ENCODE measurements around the gene GOLGA8B.
A peak's percentile ranks its signal among the peaks of the same experiment; 100 is the strongest.
"Not testable (repeated sequence)": the region's sequence is repeated elsewhere in the genome, so short reads cannot be mapped to it uniquely, and the experiment has no call there.

Gene GOLGA8B, protein sequence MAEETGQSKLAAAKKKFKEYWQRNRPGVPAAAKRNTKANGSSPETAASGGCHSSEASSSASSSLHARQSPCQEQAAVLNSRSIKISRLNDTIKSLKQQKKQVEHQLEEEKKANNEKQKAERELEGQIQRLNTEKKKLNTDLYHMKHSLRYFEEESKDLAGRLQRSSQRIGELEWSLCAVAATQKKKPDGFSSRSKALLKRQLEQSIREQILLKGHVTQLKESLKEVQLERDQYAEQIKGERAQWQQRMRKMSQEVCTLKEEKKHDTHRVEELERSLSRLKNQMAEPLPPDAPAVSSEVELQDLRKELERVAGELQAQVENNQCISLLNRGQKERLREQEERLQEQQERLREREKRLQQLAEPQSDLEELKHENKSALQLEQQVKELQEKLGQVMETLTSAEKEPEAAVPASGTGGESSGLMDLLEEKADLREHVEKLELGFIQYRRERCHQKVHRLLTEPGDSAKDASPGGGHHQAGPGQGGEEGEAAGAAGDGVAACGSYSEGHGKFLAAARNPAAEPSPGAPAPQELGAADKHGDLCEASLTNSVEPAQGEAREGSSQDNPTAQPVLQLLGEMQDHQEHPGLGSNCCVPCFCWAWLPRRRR

DNA sequence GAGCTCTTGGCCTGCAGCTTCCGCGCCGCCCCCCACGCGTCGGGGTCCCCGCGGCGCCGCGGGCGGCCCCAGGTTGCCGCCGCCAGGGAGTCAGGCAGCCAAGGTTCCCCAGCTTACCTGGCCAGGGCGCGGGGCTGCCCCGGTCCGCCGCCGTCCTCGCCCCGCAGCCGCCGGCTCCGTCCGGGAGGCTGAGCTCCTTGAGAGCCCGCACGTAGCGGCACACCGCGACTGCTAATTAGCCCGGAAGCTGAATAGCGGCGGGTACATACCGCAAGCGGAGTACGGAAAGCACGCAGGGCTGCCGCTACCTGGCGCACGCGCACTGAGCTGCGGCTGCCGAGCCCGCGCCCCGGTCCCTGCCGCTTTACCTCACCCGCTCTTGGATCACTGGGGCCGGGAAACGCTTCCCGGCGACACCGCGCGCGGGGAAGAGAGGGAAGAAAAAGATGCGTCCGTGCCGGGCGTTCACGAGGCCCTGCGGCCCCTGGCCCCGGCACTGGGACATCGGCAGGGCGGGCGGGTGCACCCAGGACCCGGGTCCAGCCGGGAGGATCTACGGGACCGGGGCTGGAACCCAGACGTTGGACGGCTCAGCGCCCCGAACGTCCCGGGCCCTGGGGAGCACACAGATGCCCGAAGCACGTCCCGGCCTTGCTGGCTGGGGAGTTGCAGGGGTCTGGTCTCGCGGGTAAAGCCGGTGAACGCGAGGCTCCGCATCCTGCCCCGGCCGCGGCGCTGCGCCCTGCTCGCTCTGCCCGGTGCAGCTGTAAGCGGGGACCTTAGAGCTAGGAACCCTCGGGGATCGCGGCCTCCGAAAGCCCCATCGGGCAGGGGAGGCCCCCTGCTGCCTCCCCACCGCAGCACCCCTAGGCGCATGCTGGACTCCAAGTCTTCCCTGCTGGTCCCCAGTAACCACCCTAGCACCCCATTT lies at the start of gene GOLGA8B:
TSS of gene GOLGA8B (minus strand) at position 253 of the 931 bp plus-strand sequence. CDS start 47,739 bp downstream, outside the sequence.
- DNase-seq = peak; percentile 91

DNA sequence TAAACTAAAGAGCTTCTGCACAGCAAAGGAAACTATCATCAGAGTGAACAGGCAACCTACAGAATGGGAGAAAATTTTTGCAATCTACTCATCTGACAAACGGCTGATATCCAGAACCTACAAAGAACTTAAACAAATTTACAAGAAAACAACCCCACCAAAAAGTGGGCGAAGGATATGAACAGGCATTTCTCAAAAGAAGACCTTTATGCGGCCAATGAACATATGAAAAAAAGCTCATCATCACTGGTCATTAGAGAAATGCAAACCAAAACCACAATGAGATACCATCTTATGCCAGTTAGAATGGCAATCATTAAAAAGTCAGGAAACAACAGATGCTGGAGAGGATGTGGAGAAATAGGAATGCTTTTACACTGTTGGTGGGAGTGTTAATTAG lies 49.7 kb upstream of the GOLGA8B start:
- DNase-seq = not testable (repeated sequence)

DNA sequence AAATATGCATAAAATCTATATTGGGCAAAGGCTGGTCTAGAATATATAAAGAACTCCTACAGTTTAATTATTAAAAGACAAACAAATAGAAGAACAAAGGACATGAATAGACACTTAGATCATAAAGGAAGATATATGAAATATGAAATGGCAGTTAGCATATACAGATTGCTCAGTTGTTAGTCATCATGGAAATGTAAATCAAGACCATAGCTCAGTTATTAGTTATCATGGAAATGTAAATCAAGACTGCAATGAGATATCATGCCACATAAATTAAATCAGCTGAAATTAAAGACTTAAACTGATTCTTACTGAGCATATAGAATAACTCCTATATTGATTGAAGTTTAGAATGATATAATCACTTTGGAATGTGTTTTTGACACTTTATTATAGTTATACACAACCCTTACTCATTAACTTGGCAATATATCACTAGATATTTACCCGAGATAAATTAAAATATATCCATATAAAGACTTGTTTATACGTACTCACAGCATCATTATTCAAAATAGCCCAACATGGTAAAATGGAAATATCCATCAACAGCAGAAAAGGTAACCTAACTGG lies 45.2 kb upstream of the GOLGA8B start:
- no peak for DNase-seq

DNA sequence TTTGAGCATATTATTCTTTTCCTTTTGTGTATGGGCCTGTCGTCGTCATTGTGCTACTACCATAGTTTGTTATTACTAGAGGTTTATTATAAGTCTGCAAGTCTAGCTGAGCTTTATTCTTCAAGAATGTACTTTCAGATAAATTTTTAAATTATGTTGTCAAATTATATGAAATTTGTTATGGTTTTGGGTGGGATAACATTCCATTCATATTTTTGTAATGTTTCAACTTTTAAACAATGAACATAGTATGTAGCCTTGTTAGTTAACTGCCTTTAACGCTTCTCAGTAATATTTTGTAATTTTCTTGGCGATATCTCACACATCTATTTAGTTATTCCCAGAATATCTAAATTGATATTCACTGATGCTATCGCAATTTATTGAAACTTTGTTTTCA lies 41.6 kb upstream of the GOLGA8B start:
- DNase-seq = no peak

DNA sequence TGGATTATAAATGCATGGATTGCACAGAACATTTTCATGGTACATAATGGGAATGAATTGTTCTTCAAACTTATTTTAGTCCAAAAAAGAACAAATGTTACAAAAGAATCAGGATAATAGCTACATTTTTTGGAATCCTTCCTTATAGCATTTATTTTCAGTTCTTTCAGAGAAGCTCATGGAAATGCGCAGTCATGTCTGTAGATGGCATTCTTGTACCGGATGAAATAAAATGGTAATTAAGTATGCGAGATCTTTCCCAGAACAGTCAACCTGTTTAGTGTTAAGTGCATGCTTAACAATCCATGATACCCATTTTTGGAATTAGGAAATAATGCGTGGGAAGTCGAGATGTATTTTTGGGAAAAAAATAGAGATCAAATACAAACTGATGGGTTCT lies 38.2 kb upstream of the GOLGA8B start:
- no peak for DNase-seq

DNA sequence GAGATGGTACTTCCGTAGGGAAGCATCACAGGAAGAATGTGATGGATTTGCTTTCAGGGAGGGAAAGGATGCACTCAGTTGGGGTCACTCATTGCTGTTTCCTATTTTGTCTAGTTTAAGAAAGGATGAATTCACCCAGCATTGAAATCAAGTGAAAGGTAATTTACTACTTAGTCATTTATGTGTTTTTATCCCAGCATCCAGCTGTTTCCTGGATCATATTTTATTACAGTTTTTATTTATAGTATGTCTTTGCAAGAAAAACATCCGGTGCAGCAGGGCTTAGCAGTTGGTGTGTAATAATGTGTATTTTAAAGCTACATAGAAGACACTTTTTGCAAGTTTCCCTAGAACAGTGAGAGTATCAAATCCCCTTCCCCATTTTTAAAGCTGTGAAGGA lies 37.4 kb upstream of the GOLGA8B start:
- DNase-seq = no peak

DNA sequence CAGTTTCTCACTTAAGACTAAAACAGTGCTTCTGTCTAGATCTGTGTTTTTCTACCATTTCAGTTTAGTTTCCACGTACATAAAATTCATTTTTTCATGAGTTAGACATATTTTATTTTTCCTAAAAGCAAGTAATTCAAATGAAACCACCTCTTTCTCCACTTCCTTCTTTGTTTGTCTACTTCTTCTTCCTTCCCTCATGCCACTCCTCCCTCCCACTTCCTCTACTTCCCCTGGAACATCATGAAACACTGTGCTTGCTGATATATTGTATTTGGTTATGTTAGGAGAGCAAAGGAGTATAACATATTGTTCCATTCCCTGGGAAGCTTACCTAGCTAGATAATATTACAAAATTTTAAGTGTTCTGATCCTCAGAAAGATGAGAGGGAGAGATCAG lies 36.7 kb upstream of the GOLGA8B start:
- no peak for DNase-seq

DNA sequence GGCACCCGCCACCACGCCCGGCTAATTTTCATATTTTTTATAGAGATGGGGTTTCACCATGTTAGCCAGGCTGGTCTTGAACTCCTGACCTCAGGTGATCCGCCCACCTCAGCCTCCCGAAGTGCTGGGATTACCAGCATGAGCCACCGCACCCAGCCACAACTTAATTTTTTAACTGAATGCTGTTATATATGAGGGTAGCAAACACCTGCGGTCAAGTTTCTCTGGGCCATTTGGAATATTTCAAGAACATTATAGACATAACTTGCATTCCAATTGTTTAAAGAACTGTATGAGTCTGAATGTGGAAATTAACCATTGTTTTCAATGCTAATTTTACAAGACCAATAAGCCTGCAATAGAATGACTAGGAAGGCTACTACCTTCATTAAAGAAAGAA lies 35.7 kb upstream of the GOLGA8B start:
- no peak for DNase-seq

DNA sequence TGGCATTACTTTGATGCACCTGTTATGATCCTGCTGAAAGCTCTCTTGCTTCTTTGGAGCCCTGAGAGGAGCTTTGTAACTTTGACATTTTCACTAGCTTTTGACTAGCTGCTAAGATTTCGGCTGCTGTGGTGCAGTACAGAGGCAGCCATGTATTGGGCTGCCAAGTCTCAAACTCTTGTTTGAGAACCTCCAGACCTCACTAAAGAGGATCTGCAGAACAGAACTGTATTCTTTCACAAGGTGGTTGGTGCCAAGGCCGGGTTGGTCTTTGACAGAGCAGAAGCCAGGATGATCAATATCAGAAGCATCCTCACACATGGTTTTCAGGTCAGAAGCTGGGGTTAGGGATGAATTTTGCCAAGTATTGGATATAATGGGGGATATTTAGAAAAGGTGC lies 34.6 kb upstream of the GOLGA8B start:
- DNase-seq = no peak

DNA sequence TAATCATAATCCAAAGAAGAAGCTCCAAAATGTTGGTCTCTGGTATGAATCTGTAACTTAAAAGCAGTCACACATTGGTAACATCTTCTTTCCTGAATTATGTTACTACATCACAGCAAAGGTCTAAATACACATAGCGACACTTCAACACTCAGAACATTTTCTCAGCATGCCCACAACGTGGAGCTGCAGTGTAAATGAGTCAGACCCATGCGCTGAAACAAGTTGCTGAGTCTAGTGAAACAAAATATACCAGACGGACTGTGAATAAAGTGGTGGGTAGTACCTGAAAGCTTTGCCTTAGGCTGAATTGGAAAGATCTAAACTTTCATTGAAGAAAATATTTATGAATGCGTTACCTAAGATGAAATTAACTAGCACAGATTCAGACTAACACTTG lies 33.2 kb upstream of the GOLGA8B start:
- no peak for DNase-seq

DNA sequence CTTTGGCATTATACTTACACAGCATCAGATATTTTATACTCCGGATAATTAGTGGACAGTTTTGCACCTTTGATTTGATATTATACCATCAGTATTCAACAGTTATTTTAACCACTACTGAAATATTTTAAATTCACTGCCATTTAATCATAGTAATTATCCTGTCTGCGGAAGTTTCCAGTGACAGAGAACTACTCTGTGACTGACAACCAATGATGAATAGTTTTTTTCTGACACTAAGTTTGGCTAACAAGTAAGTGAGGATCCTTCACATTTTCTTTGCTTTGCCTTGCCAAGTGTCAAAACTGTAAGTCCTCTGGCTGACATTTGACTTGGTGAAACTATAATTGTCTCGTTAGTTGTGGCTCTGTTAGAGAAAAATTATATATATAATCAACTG lies 30.5 kb upstream of the GOLGA8B start:
- no peak for DNase-seq

DNA sequence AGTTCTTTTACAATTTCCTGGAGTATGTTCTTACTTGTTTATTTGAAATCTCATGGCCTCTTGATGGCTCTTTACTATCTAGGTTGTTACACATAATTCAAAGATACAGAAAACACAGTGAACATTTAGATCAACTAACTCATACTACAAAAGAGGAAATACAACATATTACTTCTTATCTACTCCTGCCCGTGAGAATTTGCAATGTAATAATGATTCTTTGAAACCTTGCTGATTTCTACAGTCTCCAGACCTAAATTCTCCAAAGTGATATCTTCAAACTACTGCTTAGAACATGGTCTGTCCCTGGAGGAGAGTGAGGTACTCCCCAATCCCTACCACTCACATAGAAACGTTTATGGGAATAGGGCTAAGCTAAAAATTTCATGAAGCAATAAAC lies 29.9 kb upstream of the GOLGA8B start:
- no peak for DNase-seq

DNA sequence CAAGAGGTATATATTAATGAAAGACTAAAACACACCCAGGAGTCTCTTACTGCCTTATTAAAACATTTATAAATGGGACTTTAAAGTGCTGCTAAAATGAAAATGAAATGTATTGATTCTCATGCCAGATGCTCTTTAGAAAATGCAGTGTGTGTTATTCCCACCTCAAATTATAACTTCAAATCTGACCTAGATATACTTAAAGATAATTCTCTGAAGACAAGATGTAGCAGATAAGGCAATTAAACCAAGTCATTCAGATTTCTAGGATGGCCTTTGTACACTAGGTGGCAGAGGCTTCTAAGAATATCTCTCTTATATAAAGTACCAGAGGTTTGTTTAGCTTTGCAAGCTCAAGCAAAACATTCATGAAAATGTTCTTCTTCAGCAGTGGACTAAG lies 26.9 kb upstream of the GOLGA8B start:
- DNase-seq = no peak

DNA sequence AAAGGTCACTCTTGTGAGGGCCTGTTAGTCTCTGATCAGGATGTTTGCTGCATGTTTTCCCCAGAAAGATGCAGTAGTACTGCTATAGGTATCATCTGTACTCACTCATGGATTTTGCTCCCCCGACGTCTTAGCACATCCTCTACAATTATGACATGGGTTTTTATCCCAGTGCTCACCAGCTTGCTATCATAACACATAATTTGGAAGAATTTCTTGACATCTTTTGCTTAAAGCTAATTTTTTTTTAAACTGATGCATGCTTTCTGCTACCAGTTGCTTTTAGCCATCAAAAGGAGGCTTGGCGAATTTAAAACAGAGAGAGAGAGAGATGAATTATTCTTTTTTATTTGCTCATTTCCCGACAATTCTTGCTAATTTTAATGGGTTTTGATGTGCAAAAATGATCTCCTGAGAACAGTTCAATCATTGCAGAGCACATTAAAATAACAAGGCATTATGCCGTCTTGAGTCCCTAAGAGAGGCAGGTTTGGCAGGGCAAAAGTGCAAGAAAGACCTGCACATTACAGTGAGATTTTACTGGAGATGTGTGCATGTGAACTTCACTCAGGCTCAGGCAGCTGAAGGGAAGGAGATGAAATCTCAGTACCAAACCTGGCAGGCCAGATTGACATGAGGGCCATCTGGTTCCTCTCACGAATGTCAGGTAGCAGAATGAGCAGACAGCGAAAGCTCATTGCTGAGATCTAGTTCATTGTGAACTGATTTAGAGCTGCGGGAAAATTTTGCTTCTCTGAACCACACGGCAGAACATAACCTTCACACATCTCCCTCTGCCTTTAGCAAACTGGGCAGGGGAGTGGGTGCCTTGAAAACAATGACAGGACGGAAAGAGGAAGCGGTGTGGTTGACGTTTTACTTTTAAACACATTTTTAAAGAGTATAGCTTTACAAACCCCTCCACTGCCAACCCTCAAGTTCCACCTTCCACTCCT lies 25.9 kb upstream of the GOLGA8B start:
- no peak for DNase-seq

DNA sequence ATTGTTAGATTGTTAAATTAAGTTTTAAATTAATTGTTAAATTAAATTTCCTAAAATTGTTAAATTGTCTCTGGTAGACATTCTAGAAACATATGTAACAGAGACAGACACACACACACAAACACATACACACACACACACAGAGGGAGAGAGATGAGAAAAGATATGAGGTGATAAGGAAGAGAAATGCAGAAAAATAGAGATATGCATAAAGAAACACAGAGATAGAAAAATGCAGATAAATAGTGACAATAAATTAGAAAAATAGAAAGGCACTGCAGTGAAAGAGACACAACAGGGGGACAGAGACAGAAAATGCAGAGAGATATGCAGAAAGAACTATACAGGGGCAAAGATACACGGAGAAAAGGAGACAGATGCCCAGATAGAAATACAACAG lies 25.1 kb upstream of the GOLGA8B start:
- no peak for DNase-seq

DNA sequence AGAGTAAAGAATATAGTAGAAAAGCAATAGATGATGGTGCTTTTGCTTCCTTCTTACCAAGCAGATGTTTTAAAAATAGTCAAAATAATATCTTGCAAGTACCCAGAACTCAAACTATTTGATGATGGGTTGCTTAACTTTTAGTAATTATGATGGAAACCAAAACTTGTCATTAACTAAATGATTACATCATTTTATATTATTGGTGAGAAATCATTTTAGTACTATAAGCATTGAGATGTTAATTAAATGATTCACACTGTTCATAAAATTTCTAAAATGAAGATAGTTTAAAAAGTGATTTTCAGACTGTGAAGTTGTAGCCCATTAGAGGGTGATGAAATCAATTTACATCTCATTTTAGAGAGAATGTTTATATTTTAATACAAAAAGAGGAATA lies 24.4 kb upstream of the GOLGA8B start:
- no peak for DNase-seq

DNA sequence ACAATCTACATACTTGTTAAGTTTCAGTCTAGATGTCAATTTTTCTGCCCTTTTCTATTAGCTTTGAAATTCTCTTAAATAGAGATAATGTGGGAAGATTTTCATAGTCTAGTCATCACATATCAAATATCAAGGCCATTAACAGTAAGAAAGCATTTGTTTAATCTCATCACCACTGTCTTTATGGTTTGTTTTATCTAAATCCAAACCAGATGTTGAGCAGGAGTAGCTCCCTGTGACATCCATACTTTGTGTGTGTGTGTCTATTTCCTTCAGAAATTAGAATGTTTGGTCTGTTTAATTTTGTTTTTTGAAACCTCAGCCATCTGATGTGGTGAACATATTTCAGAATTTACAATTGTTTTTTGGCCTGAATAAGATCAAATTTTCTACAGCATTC lies 23.1 kb upstream of the GOLGA8B start:
- no peak for DNase-seq

DNA sequence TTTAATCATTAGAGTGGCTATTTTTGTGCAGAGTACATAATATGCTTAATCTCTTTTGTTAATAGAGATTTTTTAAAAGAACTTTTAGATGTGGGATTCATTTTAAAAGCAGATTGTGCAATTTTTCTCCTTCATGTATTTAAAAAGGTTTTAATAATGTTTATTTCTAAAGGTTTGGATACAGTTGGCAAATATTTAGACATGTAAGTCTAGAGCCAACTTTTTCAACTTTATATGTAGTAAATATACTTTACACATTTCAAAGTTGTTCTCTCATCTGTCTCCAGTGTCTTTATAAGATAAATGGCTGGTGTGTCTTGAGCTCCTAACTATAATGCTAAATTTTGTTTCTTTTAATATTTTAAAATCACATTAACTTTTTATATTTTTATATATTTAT lies 22.7 kb upstream of the GOLGA8B start:
- DNase-seq = no peak

DNA sequence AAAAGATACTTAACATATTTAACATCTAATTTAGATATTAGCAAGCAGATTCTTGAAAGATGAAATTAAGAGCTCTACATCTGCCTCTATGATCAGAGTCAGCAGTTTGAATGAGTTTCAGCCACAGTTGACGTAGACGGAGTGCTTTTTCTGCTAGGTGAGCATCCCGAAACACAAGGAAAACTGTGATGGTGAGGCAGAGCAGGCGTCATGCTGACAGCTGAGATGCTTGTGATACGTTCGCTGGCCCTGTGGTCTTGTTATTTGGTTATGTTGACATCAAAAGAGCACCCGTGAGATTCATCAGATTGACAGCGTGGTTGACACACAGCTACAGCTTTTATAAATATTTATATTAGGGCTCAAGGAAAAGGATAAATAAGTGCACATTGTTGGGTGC lies 19.6 kb upstream of the GOLGA8B start:
- no peak for DNase-seq

DNA sequence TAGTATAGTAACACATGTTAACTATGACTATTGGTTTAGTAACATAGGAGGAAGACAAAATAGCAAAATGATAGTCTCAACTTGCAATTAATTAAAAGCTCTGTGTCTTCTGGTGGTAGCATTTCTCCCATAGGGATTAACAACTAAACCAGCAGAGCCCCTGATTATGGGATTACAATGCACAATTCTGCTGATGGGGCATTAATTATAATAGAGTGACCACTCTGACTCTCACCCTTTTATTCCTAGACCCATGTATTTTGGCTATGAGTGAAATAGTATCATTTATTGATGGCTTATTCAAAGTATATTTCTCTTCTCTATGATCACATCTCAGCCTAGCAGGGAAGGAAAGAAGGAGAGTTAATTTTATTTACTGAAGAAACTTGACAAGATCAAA lies 17.5 kb upstream of the GOLGA8B start:
- DNase-seq = no peak

DNA sequence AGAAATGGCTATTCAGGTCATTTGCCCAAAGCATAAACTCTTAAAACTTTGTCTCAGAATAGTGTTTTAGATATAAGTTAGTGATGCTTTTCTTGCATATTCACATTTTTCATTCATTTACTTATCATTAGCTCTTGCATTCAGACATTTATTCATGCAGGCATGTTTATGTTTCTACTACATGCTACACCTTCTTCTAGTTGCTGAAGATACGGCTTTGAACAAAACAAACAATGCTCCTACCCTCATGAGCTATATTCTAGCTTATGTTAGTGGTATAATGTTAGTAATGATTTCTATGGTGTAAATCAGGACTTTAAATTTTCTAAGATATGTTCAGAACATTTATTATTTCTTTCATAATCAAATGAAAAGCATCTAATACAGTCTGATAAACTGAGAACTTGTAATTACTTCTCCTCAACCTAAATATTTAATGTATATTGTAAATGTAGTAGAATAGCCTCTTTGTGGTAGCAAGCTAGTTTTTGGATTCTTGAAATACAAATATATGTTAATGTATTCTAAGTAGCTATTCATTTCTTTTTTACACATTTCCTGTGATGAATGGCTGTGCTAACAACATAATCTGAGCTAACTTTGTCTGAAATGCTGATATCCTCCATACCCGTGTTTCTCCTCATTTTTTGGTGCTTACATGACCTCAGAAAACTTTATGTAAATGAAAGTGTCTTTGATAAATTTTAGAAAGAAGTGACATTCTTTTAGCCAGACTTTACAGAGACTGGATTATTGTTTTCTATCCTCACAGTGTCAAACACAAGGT lies 15.5 kb upstream of the GOLGA8B start:
- DNase-seq = no peak
